Upper lobe of left lung (tissue), 6 donors: Measurements from ENCODE around the gene MAN1A1. TPM values are rescaled to one million over a fixed set of nuclear protein-coding genes. Genes with fewer than 3 reads are reported as not detected.
A peak's percentile ranks its signal among the peaks of the same experiment; 100 is the strongest.

Source experiments
- ATAC-seq, 2 donors: fragments of 200-7000 bp; cut with Tn5 transposase; one replicate each; pipeline ENCODE4 v1.9.1; 2022; ENCODE audit warnings: mild to moderate bottlenecking in 2 of 2, moderate library complexity in 2 of 2; ENCODE audit not compliant: low FRiP score in 2 of 2
- DNase-seq, 2 donors: peaks; one replicate each; pipeline ENCODE4 v3.0.0-alpha.2; 2019 to 2020
- H3K27ac ChIP-seq, 4 donors: fragments of 200-600 bp; sonication (generic); one replicate each; pipeline ENCODE4 v1.5.1; 2016 to 2019
- H3K27me3 ChIP-seq, 4 donors: fragments of 200-600 bp; sonication (generic); one replicate each; pipeline ENCODE4 v1.5.1; 2017 to 2019
- H3K36me3 ChIP-seq, 4 donors: fragments of 200-600 bp; sonication (generic); one replicate each; pipeline ENCODE4 v1.5.1; 2016 to 2019
- H3K4me1 ChIP-seq, 4 donors: fragments of 200-600 bp; sonication (generic); one replicate each; pipeline ENCODE4 v1.5.1; 2018 to 2019
- H3K4me3 ChIP-seq, 4 donors: fragments of 200-600 bp; sonication (generic); one replicate each; pipeline ENCODE4 v1.5.1; 2017 to 2019; ENCODE audit warnings: mild to moderate bottlenecking in 2 of 4, moderate library complexity in 1 of 4
- H3K9me3 ChIP-seq, 4 donors: fragments of 200-600 bp; sonication (generic); one replicate each; pipeline ENCODE4 v1.5.1; 2018 to 2019
- EP300 ChIP-seq, 4 donors: sonication (generic); formaldehyde crosslinking; IDR thresholded peaks; one replicate each; pipeline ENCODE4 v1.5.1; 2017; ENCODE audit warnings: antibody characterized with exemption in 4 of 4, control low read depth in 2 of 4
- POLR2A ChIP-seq, 4 donors: fragments of 450-650 bp; IDR thresholded peaks; one replicate each; pipeline ENCODE4 v1.5.1; 2016 to 2017; ENCODE audit warnings: antibody characterized with exemption in 4 of 4, mild to moderate bottlenecking in 2 of 4
- POLR2AphosphoS5 ChIP-seq, 2 donors: sonication (generic); formaldehyde crosslinking; IDR thresholded peaks; one replicate each; pipeline ENCODE4 v1.5.1; 2017; ENCODE audit warnings: antibody characterized with exemption in 2 of 2
- WGBS, 2 donors: methylation state at CpG; one replicate each; pipeline ENCODE4 v1.1.5; 2017 to 2018; 5-methylcytosine and 5-hydroxymethylcytosine counted together
- total RNA-seq, 6 donors: library from RNA; depleted of rRNA in 4 of 6; stranded (reverse); fragments of >200 nt in 4 of 6; gene quantifications; one replicate each; pipeline versions ENCODE4 v1.1.0 to v1.2.1, GENCODE V29; 2016 to 2021
- TF ChIP-seq, protein P1 (sequence below), 6 experiments: fragments of 450-650 bp in 4 of 6; fragments of 200-600 bp in 2 of 6; sonication (generic) in 2 of 6; IDR thresholded peaks; one replicate each; pipeline ENCODE4 v1.5.1; 2016 to 2019; ENCODE audit warnings: antibody characterized with exemption in 6 of 6
- donor health status: DM: no; HTN: no; CAD: no; lungs with moderate emphysema.
- donor health status: DM: no; HTN: yes; CAD: no; lungs with severe emphysema.

The MAN1A1 gene
- total RNA-seq, 6 donors from 2014 or later: 61.8 to 98.6 (median 79.1) TPM

DNA sequence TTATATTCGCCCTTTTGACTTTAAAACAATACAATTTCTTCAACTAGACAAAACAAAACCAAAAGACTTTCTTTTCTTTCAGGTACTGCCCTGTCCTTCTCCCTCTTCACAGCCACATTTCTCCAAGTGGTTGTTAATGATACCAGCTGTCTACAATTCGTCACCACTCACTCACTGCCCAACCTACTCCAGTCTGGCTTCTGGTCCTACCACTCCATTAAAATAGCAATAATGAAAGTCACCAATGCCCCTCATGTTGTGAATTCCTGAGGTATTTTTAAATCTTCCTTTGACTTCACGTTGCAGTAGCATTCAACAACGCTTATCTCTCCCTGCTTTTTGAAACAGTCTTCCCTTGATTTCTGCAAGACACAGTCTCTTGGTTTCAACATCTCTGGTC, 11.6 kb upstream of the MAN1A1 start:
- H3K9me3 ChIP-seq: no peaks in the 10 kb centered on the region
- ATAC-seq: no peak

DNA sequence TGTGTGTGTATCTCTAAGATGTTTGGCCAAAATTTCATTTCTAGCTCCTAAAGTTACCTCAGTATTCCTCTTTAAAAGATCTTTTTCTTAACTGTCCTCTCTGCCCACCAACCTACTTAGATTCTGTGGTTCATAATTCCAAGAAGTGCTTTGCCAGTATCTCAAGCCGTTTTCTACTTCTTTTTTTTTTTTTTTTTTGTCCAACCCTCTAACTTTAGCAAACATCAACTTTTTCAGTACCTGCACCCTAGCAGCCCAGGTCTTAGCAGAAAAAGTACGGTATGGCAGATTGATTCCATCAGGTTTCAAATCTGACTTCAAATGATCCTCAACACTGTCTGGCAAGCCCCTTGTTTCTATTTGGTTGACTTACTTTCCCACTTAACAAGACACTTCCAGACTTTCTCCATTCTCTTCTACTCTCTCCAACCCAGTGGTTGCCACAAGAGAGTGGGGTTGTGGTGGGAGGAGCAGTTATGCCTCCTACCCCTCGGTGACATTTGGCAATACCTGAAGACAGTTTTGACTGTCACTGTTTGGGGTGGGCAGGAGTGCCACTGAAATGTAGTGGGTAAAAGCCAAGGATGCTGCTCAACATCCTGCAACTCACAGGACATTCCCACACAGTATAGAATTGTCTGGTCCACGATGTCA, 10.8 kb upstream of the MAN1A1 start:
- ATAC-seq (no peak), DNase-seq (no peak)
- WGBS, 2 donors: 68 to 77% methylated on average over 4 of the region's 4 CpGs
- no peaks in the 10 kb centered on the region for H3K36me3 ChIP-seq
- TF ChIP-seq EP300 (IDR thresholded peaks at IDR 0.05): no peak
- no peak for TF ChIP-seq POLR2AphosphoS5 (IDR thresholded peaks at IDR 0.05)
- TF ChIP-seq POLR2A (IDR thresholded peaks at IDR 0.05): no peak
- TF ChIP-seq, protein P1, sequence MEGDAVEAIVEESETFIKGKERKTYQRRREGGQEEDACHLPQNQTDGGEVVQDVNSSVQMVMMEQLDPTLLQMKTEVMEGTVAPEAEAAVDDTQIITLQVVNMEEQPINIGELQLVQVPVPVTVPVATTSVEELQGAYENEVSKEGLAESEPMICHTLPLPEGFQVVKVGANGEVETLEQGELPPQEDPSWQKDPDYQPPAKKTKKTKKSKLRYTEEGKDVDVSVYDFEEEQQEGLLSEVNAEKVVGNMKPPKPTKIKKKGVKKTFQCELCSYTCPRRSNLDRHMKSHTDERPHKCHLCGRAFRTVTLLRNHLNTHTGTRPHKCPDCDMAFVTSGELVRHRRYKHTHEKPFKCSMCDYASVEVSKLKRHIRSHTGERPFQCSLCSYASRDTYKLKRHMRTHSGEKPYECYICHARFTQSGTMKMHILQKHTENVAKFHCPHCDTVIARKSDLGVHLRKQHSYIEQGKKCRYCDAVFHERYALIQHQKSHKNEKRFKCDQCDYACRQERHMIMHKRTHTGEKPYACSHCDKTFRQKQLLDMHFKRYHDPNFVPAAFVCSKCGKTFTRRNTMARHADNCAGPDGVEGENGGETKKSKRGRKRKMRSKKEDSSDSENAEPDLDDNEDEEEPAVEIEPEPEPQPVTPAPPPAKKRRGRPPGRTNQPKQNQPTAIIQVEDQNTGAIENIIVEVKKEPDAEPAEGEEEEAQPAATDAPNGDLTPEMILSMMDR (IDR thresholded peaks at IDR 0.05): no peak
- no peak overlapping the region for H3K4me3 ChIP-seq
- no peak overlapping the region for H3K27ac ChIP-seq
- H3K9me3 ChIP-seq: no peaks in the 10 kb centered on the region
- no peaks in the 10 kb centered on the region for H3K27me3 ChIP-seq
- H3K4me1 ChIP-seq: peaks cover 0 to 4% (median 0%) of the 10 kb centered on the region in 4 donors

More for the DNA sequence above, 11.6 kb upstream of the MAN1A1 start:
- H3K4me3 ChIP-seq: no peak overlapping the region
- H3K27ac ChIP-seq: no peak overlapping the region
- peaks cover 0 to 4% (median 0%) of the 10 kb centered on the region in 4 donors for H3K4me1 ChIP-seq
- no peaks in the 10 kb centered on the region for H3K36me3 ChIP-seq
- DNase-seq: no peak
- WGBS, 2 donors: 76 to 79% methylated on average over 4 of the region's 4 CpGs
- H3K27me3 ChIP-seq: no peaks in the 10 kb centered on the region
- TF ChIP-seq POLR2A (IDR thresholded peaks at IDR 0.05) (no peak), EP300 (IDR thresholded peaks at IDR 0.05) (no peak), POLR2AphosphoS5 (IDR thresholded peaks at IDR 0.05) (no peak)
- TF ChIP-seq, protein P1 (IDR thresholded peaks at IDR 0.05): no peak

DNA sequence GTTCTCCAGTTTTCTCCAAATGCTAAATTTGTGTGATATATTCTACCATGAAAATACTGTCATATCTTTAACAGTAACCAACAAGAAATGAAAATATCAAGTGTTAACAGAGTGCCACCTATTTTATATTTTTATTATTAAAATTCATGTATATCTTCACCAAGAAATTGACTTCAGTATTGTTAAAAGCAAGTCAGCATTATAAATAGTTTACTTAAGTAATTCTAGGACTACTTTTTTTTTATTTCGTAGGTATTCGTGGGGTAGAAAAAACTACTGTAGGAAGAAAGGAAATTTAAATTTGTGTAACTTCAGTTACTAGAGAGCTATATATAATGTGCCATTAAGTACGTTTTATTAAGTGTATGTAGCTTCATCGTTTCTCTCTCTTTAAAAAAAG, 6.3 kb upstream of the MAN1A1 start:
- peaks cover 0 to 7% (median 3%) of the 10 kb centered on the region in 4 donors for H3K4me1 ChIP-seq
- DNase-seq: no peak

DNA sequence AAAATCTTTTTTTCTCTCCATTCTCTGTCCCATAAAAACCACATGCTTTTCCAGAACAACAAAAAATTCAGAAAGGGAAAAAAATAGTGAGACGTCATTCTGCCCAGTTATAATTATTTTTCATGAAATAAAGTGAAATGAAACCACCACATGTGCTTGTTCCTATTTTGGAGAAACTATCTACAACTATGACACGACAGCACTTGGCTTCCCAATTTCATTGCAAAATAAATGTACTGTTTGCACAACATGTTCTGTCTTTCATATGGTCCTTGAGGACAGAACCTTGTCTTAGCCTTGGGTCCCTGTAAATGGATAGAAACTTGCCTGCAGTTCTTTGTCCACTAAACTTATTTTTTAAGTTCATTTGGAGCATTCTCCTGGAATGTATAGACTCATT, 5.6 kb upstream of the MAN1A1 start:
- no peak for DNase-seq
- ATAC-seq: peak in 1 of 2 donors; percentile 72
- no peak overlapping the region for H3K4me3 ChIP-seq
- TF ChIP-seq EP300 (IDR thresholded peaks at IDR 0.05) (peak in 2 of 4 donors; percentile 34 to 71), POLR2A (IDR thresholded peaks at IDR 0.05) (no peak), POLR2AphosphoS5 (IDR thresholded peaks at IDR 0.05) (peak in 1 of 2 donors; percentile 76)
- TF ChIP-seq, protein P1 (IDR thresholded peaks at IDR 0.05): no peak
- H3K36me3 ChIP-seq: no peaks in the 10 kb centered on the region
- no peaks in the 10 kb centered on the region for H3K27me3 ChIP-seq
- peaks cover 0 to 10% (median 3%) of the 10 kb centered on the region in 4 donors for H3K4me1 ChIP-seq
- 50 to 61% methylated on average over 2 of the region's 2 CpGs for WGBS, 2 donors
- peak overlapping the region; percentile 0 to 59 (median 16) for H3K27ac ChIP-seq
- no peaks in the 10 kb centered on the region for H3K9me3 ChIP-seq

More for the DNA sequence above, 6.3 kb upstream of the MAN1A1 start:
- Histone ChIP-seq H3K9me3 (no peaks in the 10 kb centered on the region), H3K27ac (peak overlapping the region in 2 of 4 donors; percentile 0 to 46), H3K4me3 (no peak overlapping the region), H3K36me3 (no peaks in the 10 kb centered on the region), H3K27me3 (no peaks in the 10 kb centered on the region)
- no peak for ATAC-seq
- TF ChIP-seq, protein P1 (IDR thresholded peaks at IDR 0.05): no peak
- TF ChIP-seq POLR2AphosphoS5 (IDR thresholded peaks at IDR 0.05) (no peak), EP300 (IDR thresholded peaks at IDR 0.05) (no peak), POLR2A (IDR thresholded peaks at IDR 0.05) (no peak)
- 90% methylated on average over 4 of the region's 4 CpGs for WGBS, 2 donors

DNA sequence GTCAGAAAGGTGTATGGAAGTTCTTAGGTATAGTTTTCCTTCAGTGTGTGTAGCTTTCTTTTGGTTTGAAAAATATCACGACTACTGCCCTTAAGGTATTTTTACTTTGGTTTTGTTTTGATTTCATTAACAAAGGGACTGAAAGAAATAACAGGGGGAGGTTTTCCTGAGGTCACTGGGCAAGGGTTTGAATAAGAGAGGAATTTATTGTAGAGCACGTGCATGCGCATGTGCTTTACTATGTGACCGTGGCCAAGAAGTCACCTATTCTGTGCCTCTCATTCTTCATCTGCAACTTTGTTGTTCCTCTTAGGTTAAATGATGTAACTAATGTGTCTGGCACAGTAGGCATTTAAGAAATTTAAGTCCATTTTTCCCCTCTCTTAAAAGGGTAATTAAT, 4.1 kb upstream of the MAN1A1 start:
- H3K27me3 ChIP-seq: no peaks in the 10 kb centered on the region
- no peak overlapping the region for H3K4me3 ChIP-seq
- H3K4me1 ChIP-seq: peaks cover 0 to 10% (median 1%) of the 10 kb centered on the region in 4 donors
- no peaks in the 10 kb centered on the region for H3K36me3 ChIP-seq
- H3K9me3 ChIP-seq: no peaks in the 10 kb centered on the region
- WGBS, 2 donors: 65 to 70% methylated on average over 4 of the region's 4 CpGs
- H3K27ac ChIP-seq: no peak overlapping the region
- ATAC-seq (no peak), DNase-seq (no peak)
- TF ChIP-seq EP300 (IDR thresholded peaks at IDR 0.05) (no peak), POLR2AphosphoS5 (IDR thresholded peaks at IDR 0.05) (no peak), POLR2A (IDR thresholded peaks at IDR 0.05) (no peak)
- TF ChIP-seq, protein P1 (IDR thresholded peaks at IDR 0.05): no peak
